Measurements from ENCODE around the gene RCAN1. TPM values are rescaled to one million over a fixed set of nuclear protein-coding genes. Genes with fewer than 3 reads are reported as not detected.

The RCAN1 gene
- total and polyA plus RNA-seq, 2 of the 13 experiments (the other 11 are each of a cell fraction or from before 2014, with no cell fraction given) = 9.4 to 34.1 TPM

DNA sequence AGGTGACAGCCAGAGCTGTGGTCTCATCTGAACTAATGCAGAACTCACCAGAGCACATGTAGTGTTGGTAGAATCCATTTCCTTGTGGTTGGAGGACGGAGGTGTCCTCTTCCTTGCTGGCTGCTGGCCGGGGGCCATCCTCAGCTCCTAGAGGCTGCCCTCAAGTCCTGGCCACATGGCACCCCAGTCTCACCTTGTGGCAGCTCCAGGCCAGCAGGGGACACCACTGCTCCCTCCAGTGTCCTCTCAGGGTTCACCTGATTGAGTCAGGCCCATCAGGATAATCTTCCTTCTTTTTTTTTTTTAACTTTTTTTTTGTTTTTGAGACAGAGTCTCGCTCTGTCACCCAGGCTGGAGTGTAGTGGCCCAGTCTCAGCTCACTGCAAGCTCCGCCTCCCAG, 105.8 kb downstream of the RCAN1 start (continued):
- TF ChIP-seq, protein P1, sequence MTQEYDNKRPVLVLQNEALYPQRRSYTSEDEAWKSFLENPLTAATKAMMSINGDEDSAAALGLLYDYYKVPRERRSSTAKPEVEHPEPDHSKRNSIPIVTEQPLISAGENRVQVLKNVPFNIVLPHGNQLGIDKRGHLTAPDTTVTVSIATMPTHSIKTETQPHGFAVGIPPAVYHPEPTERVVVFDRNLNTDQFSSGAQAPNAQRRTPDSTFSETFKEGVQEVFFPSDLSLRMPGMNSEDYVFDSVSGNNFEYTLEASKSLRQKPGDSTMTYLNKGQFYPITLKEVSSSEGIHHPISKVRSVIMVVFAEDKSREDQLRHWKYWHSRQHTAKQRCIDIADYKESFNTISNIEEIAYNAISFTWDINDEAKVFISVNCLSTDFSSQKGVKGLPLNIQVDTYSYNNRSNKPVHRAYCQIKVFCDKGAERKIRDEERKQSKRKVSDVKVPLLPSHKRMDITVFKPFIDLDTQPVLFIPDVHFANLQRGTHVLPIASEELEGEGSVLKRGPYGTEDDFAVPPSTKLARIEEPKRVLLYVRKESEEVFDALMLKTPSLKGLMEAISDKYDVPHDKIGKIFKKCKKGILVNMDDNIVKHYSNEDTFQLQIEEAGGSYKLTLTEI (CRISPR knock-in tag; conservative IDR thresholded peaks at IDR 0.05) = no peak
- TF ChIP-seq, protein P2, sequence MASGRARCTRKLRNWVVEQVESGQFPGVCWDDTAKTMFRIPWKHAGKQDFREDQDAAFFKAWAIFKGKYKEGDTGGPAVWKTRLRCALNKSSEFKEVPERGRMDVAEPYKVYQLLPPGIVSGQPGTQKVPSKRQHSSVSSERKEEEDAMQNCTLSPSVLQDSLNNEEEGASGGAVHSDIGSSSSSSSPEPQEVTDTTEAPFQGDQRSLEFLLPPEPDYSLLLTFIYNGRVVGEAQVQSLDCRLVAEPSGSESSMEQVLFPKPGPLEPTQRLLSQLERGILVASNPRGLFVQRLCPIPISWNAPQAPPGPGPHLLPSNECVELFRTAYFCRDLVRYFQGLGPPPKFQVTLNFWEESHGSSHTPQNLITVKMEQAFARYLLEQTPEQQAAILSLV (CRISPR knock-in tag; IDR thresholded peaks at IDR 0.05; ENCODE audit: borderline replicate concordance) = no peak
- TF ChIP-seq EP300 (IDR thresholded peaks at IDR 0.05; ENCODE audit: low read depth in 2 of 2, low read length in 2 of 2) (no peak), EP300 (CRISPR knock-in tag; IDR thresholded peaks at IDR 0.05; ENCODE audit: borderline replicate concordance) (no peak), SMAD1 (CRISPR knock-in tag; IDR thresholded peaks at IDR 0.05; ENCODE audit: borderline replicate concordance, low read depth) (no peak), SMARCE1 (IDR thresholded peaks at IDR 0.05; ENCODE audit: borderline replicate concordance) (no peak), BCL6 (CRISPR knock-in tag; IDR thresholded peaks at IDR 0.05) (no peak), ZNF569 (CRISPR knock-in tag; IDR thresholded peaks at IDR 0.05; ENCODE audit: borderline replicate concordance) (no peak), SAP130 (CRISPR knock-in tag; IDR thresholded peaks at IDR 0.05; ENCODE audit: low read depth) (no peak), POGZ (CRISPR knock-in tag; IDR thresholded peaks at IDR 0.05) (no peak), AHR (CRISPR knock-in tag; IDR thresholded peaks at IDR 0.05) (no peak), NPAS2 (CRISPR knock-in tag; IDR thresholded peaks at IDR 0.05; ENCODE audit: borderline replicate concordance) (no peak)
- TF ChIP-seq, protein P3, sequence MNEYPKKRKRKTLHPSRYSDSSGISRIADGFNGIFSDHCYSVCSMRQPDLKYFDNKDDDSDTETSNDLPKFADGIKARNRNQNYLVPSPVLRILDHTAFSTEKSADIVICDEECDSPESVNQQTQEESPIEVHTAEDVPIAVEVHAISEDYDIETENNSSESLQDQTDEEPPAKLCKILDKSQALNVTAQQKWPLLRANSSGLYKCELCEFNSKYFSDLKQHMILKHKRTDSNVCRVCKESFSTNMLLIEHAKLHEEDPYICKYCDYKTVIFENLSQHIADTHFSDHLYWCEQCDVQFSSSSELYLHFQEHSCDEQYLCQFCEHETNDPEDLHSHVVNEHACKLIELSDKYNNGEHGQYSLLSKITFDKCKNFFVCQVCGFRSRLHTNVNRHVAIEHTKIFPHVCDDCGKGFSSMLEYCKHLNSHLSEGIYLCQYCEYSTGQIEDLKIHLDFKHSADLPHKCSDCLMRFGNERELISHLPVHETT (CRISPR knock-in tag; conservative IDR thresholded peaks at IDR 0.05) = no peak
- TF ChIP-seq, protein P4, sequence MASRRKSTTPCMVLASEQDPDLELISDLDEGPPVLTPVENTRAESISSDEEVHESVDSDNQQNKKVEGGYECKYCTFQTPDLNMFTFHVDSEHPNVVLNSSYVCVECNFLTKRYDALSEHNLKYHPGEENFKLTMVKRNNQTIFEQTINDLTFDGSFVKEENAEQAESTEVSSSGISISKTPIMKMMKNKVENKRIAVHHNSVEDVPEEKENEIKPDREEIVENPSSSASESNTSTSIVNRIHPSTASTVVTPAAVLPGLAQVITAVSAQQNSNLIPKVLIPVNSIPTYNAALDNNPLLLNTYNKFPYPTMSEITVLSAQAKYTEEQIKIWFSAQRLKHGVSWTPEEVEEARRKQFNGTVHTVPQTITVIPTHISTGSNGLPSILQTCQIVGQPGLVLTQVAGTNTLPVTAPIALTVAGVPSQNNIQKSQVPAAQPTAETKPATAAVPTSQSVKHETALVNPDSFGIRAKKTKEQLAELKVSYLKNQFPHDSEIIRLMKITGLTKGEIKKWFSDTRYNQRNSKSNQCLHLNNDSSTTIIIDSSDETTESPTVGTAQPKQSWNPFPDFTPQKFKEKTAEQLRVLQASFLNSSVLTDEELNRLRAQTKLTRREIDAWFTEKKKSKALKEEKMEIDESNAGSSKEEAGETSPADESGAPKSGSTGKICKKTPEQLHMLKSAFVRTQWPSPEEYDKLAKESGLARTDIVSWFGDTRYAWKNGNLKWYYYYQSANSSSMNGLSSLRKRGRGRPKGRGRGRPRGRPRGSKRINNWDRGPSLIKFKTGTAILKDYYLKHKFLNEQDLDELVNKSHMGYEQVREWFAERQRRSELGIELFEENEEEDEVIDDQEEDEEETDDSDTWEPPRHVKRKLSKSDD (CRISPR knock-in tag; IDR thresholded peaks at IDR 0.05; ENCODE audit: low read depth) = no peak
- TF ChIP-seq, protein P5, sequence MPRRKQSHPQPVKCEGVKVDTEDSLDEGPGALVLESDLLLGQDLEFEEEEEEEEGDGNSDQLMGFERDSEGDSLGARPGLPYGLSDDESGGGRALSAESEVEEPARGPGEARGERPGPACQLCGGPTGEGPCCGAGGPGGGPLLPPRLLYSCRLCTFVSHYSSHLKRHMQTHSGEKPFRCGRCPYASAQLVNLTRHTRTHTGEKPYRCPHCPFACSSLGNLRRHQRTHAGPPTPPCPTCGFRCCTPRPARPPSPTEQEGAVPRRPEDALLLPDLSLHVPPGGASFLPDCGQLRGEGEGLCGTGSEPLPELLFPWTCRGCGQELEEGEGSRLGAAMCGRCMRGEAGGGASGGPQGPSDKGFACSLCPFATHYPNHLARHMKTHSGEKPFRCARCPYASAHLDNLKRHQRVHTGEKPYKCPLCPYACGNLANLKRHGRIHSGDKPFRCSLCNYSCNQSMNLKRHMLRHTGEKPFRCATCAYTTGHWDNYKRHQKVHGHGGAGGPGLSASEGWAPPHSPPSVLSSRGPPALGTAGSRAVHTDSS (CRISPR knock-in tag; conservative IDR thresholded peaks at IDR 0.05) = no peak
- TF ChIP-seq, protein P6, sequence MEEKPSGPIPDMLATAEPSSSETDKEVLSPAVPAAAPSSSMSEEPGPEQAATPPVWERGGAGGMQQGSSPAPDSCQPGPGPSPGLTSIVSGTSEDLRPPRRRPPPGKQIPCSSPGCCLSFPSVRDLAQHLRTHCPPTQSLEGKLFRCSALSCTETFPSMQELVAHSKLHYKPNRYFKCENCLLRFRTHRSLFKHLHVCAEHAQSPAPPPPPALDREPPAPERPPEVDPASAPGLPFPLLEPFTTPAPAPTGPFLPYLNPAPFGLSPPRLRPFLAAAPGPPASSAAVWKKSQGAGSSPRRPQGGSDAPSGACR (CRISPR knock-in tag; IDR thresholded peaks at IDR 0.05) = no peak
- TF ChIP-seq, protein P7, sequence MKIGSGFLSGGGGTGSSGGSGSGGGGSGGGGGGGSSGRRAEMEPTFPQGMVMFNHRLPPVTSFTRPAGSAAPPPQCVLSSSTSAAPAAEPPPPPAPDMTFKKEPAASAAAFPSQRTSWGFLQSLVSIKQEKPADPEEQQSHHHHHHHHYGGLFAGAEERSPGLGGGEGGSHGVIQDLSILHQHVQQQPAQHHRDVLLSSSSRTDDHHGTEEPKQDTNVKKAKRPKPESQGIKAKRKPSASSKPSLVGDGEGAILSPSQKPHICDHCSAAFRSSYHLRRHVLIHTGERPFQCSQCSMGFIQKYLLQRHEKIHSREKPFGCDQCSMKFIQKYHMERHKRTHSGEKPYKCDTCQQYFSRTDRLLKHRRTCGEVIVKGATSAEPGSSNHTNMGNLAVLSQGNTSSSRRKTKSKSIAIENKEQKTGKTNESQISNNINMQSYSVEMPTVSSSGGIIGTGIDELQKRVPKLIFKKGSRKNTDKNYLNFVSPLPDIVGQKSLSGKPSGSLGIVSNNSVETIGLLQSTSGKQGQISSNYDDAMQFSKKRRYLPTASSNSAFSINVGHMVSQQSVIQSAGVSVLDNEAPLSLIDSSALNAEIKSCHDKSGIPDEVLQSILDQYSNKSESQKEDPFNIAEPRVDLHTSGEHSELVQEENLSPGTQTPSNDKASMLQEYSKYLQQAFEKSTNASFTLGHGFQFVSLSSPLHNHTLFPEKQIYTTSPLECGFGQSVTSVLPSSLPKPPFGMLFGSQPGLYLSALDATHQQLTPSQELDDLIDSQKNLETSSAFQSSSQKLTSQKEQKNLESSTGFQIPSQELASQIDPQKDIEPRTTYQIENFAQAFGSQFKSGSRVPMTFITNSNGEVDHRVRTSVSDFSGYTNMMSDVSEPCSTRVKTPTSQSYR (CRISPR knock-in tag; IDR thresholded peaks at IDR 0.05; ENCODE audit: borderline replicate concordance) = no peak

Measured in HepG2 (cell line).